GM19099 (cell line): ENCODE data around the gene PSMC3IP.

Source experiments
- POLR2A ChIP-seq: IDR thresholded peaks from 3 replicates; pipeline ENCODE4 v1.6.1; 2011; ENCODE audit warnings: low read depth; ENCODE audit not compliant: insufficient read length; ENCODE audit errors: extremely low read depth

The PSMC3IP gene, protein sequence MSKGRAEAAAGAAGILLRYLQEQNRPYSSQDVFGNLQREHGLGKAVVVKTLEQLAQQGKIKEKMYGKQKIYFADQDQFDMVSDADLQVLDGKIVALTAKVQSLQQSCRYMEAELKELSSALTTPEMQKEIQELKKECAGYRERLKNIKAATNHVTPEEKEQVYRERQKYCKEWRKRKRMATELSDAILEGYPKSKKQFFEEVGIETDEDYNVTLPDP

DNA sequence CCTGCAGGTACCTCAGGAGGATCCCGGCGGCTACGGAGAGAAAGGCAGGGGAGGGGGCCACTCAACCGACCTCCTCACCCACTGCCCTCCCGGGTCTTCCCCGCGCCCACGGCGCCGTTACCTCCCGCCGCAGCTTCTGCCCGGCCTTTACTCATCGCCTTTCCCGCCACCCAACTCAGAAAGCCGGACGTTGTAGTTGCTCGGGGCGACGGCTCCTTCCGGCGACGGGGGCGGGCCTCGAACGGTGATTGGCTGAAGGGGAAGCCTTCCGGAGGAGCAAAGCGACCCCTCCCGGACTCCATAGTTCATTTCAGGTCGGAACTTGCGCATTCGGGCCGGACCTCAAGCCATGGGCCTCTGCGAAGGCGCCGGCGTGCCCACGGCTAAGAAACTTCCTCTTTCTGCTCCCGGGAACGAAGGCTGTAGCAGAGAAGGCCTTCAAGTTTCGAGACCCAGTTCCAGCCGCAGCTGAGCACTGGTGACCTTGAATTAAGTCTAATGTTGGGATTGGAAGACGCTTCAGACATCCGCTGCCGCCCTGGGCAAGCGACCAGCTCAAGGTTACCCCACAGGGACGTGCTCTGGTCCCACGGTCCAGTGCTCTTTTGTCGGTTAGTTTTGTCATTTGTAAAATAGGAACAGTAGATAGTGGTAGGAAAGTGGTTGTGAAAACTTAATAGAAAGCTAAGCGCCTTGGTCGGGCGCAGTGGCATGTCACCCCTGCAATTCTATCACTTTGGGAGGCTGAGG is at the start of gene PSMC3IP:
PSMC3IP (minus strand) TSS at position 198 of the 750 bp plus-strand sequence; CDS start at position 155, 43 bp downstream.
- peak; percentile 89 for TF ChIP-seq POLR2A

GRCh38 chr17:42623732-42624596 is 46.4 kb upstream of the PSMC3IP start:
- no peak for TF ChIP-seq POLR2A

DNA sequence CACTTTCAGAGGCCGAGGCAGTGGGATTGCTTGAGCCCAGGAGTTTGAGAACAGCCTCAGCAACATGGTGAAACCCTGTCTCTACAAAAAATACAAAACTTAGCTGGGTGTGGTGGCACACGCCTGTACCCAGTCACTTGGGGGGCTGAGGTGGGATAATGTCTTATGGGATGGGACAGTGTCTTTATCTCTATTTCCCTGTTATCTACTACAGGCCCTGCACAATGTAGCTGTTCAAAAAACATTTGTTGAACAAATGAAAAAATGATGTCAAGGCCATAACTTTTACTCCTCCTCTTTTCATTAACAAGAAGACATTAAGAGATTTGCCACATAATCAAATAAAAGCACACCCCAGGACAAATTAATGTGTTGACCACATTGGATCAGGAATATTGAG is 45.7 kb upstream of the PSMC3IP start:
- TF ChIP-seq POLR2A = no peak

DNA sequence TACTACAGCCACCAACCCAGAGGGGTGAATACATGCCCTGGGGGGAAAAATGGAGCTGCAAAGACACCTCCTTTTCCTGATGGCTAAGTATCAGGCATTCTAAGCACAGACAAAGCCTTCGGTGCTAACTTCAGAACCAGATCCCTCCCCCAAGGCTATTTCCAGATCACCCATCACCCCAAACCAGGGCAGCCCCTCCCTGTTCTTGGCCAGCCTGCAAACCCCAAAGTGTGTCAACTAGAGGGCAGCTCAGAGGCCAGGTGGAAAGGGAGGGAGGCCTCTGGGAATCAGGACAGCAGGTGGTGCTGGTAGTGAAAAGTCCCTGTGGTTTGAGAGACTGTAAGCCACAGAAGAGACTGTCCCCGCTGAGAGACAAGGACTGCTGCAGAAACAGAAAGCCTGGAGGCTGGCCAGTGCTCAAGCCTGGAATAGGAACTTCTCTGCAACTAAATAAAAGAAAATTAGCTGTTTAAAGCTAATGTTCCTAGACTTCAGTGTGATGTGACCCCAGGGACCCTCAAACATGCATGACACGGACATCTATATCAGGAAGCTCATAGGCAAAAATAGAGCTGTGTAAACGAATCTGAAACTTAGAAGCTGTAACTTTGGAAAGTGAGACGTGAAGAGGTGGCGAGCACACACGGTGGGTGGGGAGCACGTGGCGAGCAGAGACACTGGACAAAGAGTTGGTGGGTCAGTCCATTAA is 41.1 kb upstream of the PSMC3IP start:
- peak; percentile 43 for TF ChIP-seq POLR2A

DNA sequence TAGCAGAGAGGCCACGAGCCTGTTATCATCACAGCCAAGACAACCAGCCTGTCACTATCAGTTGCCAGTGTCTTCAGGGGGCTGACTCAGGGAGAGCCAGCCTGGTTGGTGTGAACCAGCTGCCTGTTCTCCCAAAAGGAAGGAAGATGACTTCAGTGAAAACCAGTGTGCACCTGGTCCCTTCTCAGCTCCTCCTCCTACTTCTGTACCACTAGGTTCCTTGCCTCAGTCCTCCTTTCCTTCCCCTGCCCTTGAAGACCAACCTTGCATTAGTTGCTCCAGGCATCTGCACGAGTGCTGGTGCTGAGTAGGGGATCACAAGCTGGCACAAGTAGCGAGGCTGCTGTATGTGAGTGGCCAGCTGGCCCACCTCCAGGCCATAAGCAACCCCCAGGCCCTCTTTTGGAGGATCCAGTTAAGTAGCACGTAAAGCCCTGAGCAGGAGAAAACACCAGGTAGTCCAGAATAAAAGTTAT is 40.5 kb upstream of the PSMC3IP start:
- no peak for TF ChIP-seq POLR2A

DNA sequence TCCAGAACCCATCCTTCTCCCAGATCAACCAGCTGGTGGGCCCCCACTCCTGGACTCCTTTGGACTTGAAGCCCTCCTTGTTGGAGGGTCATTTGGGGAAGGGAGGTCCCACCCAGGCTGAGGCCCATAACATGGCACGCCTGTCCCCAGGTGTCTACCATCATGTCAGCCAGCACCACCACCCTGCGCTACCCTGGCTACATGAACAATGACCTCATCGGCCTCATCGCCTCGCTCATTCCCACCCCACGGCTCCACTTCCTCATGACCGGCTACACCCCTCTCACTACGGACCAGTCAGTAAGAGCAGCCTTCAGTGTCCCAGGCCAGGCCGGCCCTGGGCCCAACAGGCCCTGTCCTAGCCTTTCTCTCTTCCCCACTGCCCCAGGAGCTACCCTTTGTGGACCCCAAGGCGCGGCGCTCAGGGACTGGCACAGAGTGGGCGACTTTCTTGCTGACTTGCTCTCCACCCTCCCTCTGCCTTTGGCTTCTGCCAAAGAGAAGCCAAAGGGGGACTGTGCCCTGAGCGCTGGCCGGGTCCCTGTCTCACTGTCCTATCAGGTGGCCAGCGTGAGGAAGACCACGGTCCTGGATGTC is 36.3 kb upstream of the PSMC3IP start:
- no peak for TF ChIP-seq POLR2A

DNA sequence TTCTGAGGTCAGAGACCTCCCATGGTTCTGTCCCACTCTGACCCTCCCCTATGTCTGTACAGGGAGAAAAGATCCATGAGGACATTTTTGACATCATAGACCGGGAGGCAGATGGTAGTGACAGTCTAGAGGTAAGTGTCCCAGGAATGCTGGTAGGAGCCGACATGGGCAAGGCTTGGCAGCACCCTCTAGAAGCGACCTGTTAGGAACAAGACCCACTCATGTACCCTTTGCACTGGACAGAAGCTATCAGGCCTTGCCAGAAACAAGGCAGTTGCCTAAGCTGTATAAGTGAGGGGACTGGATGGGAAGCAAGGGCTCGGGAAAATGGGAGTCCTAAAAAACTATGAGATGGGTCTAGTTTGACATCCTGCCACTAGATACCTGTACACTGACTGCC is 34.5 kb upstream of the PSMC3IP start:
- no peak for TF ChIP-seq POLR2A

DNA sequence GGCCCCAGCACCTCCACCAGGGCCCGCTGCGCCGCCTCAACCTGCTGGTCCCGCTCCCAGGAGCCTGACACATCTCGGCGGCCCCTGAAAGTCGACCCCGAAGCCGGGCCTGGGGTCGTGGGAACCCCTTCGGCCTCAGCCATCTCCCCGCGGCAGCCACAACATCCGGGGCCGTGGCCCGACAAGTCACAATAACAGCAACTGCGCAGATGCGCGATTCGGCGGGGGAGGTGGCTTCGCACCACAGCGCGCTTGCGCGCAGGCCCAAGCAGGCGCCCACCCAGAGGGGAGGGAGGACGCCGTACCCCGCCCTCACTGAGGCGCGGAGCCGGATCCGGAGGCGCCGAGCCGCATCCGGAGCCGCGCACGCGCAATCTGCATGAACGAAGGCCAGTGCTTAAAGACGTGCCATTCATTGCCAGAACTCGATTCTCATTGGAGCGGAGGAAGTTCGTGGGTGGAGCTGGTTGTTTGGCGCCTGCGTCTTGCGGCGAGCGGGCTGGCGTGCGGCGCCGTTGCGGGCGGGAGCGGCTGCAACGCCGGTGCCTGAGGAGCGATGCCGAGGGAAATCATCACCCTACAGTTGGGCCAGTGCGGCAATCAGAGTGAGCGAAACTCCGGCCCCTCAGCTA is 31.8 kb upstream of the PSMC3IP start, which contains the start of the genes RETREG3 and TUBG1:
RETREG3 (minus strand) TSS at position 193 of the 632 bp plus-strand sequence; CDS start at position 143, 50 bp downstream.
TUBG1 (plus strand) TSS at position 502 of the 632 bp plus-strand sequence; CDS start at position 557, 55 bp downstream.
- TF ChIP-seq POLR2A = peak; percentile 87

GRCh38 chr17:42608305-42609181 is 31.0 kb upstream of the PSMC3IP start:
- TF ChIP-seq POLR2A = no peak

DNA sequence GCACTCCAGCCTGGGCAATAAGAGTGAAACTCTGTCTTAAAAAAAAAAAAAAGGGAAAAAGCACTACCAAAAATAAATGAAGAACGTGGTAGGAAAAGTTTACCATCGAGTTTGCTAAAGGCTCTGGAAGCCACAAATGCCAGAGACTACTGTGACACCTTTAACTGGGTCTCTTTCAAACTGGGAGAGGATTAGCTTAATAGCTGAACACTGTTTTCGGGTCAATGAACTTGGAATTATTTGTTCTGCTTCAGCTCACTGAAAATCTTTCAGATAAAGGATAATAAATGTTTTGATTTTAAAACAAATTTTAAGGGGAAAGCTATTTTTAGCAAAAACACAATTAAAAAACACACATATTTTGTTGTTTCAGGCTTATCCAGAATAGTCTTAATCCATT is 30.2 kb upstream of the PSMC3IP start:
- TF ChIP-seq POLR2A = no peak

- no peak for TF ChIP-seq POLR2A
Measured at GRCh38 chr17:42603318-42603717, 25.8 kb upstream of the PSMC3IP start.

- TF ChIP-seq POLR2A = no peak
Measured at GRCh38 chr17:42598905-42599304, 21.4 kb upstream of the PSMC3IP start.

GRCh38 chr17:42596386-42596785 is 18.9 kb upstream of the PSMC3IP start:
- no peak for TF ChIP-seq POLR2A
